HEK293 (cell line): Measurements from ENCODE around the gene ZSWIM3.
A peak's percentile ranks its signal among the peaks of the same experiment; 100 is the strongest.

ENCODE experiments used
- CTCF ChIA-PET: fragments of 350-600 bp; formaldehyde crosslinking; extraction: SDS; loops from one replicate; lab custom pipeline; 2021; ENCODE audit warnings: antibody characterized with exemption; lab: Yijun Ruan, JAX
- POLR2A ChIA-PET: fragments of 300-600 bp; formaldehyde crosslinking; extraction: SDS; loops from one replicate; lab custom pipeline; 2020; ENCODE audit warnings: antibody characterized with exemption, inconsistent platforms; lab: Yijun Ruan, JAX
- H3K27ac ChIP-seq: fragments of 200-500 bp; sonication (Bioruptor generic); 2 replicates; pipeline ENCODE4 v1.5.1; 2014; ENCODE audit warnings: low read depth, low read length, control low read depth, inconsistent platforms; ENCODE audit errors: extremely low read depth
- H3K36me3 ChIP-seq, 2 experiments: fragments of 200-500 bp in 1 of 2; sonication (Bioruptor generic) in 1 of 2; 1 replicate in 1 of 2; 2 replicates in 1 of 2; pipeline ENCODE4 v1.5.1; 2014 to 2017; ENCODE audit warnings: inconsistent platforms in 2 of 2, low read length in 2 of 2; ENCODE audit not compliant: control insufficient read depth in 2 of 2, insufficient read depth in 1 of 2
- H3K4me1 ChIP-seq: fragments of 200-500 bp; sonication (Bioruptor generic); 2 replicates; pipeline ENCODE4 v1.5.1; 2014; ENCODE audit warnings: mild to moderate bottlenecking, low read length, inconsistent platforms; ENCODE audit not compliant: control insufficient read depth, insufficient read depth
- H3K4me3 ChIP-seq: 2 replicates; pipeline ENCODE4 v1.5.1; 2011; ENCODE audit warnings: low read depth, mild to moderate bottlenecking, control low read depth, low read length, moderate library complexity
- H3K9me3 ChIP-seq: fragments of 200-500 bp; sonication (Bioruptor generic); 2 replicates; pipeline ENCODE4 v1.5.1; 2014; ENCODE audit warnings: low read depth, low read length, inconsistent platforms; ENCODE audit not compliant: control insufficient read depth, insufficient read depth
- GLIS1 ChIP-seq: fragments of 450-650 bp; formaldehyde crosslinking; IDR thresholded peaks from 2 replicates; pipeline ENCODE4 v1.5.1; 2016; ENCODE audit warnings: missing biosample characterization, missing genetic modification characterization
- KLF8 ChIP-seq: fragments of 450-650 bp; formaldehyde crosslinking; IDR thresholded peaks from 2 replicates; pipeline ENCODE4 v1.5.1; 2016; ENCODE audit warnings: missing biosample characterization, missing genetic modification characterization
- KLF9 ChIP-seq: fragments of 450-650 bp; formaldehyde crosslinking; IDR thresholded peaks from 2 replicates; pipeline ENCODE4 v1.5.1; 2016; ENCODE audit warnings: missing biosample characterization, missing genetic modification characterization, low read depth
- SP7 ChIP-seq: fragments of 450-650 bp; formaldehyde crosslinking; IDR thresholded peaks from 2 replicates; pipeline ENCODE4 v1.5.1; 2016; ENCODE audit warnings: missing biosample characterization, missing genetic modification characterization
- ZBTB11 ChIP-seq: fragments of 450-650 bp; formaldehyde crosslinking; conservative IDR thresholded peaks from 2 replicates; pipeline ENCODE4 v1.5.1; 2016; ENCODE audit warnings: low read depth, missing biosample characterization, missing genetic modification characterization
- ZBTB44 ChIP-seq: fragments of 450-650 bp; IDR thresholded peaks from 2 replicates; pipeline ENCODE4 v1.5.1; 2018; ENCODE audit warnings: missing biosample characterization, mild to moderate bottlenecking, missing genetic modification characterization
- ZNF133 ChIP-seq: fragments of 450-650 bp; formaldehyde crosslinking; IDR thresholded peaks from 2 replicates; pipeline ENCODE4 v1.5.1; 2016; ENCODE audit warnings: missing biosample characterization, missing genetic modification characterization
- ZNF302 ChIP-seq: fragments of 450-650 bp; formaldehyde crosslinking; IDR thresholded peaks from 2 replicates; pipeline ENCODE4 v1.5.1; 2016; ENCODE audit warnings: missing biosample characterization, missing genetic modification characterization, low read depth
- ZNF449 ChIP-seq: fragments of 450-650 bp; formaldehyde crosslinking; IDR thresholded peaks from 2 replicates; pipeline ENCODE4 v1.5.1; 2017; ENCODE audit warnings: missing biosample characterization, mild to moderate bottlenecking, missing genetic modification characterization, moderate library complexity
- ZNF529 ChIP-seq: fragments of 450-650 bp; formaldehyde crosslinking; IDR thresholded peaks from 2 replicates; pipeline ENCODE4 v1.5.1; 2017; ENCODE audit warnings: missing genetic modification characterization, missing biosample characterization; ENCODE audit not compliant: insufficient replicate concordance
- ZNF600 ChIP-seq: fragments of 450-650 bp; formaldehyde crosslinking; IDR thresholded peaks from 2 replicates; pipeline ENCODE4 v1.5.1; 2016; ENCODE audit warnings: missing biosample characterization, missing genetic modification characterization
- ZNF610 ChIP-seq: fragments of 450-650 bp; formaldehyde crosslinking; IDR thresholded peaks from 2 replicates; pipeline ENCODE4 v1.5.1; 2016; ENCODE audit warnings: missing biosample characterization, missing genetic modification characterization, borderline replicate concordance
- ZNF621 ChIP-seq: fragments of 450-650 bp; formaldehyde crosslinking; IDR thresholded peaks from 2 replicates; pipeline ENCODE4 v1.5.1; 2017; ENCODE audit warnings: missing biosample characterization, missing genetic modification characterization
- ZNF624 ChIP-seq: fragments of 450-650 bp; formaldehyde crosslinking; IDR thresholded peaks from 2 replicates; pipeline ENCODE4 v1.5.1; 2017; ENCODE audit warnings: missing biosample characterization, missing genetic modification characterization
- ZNF658 ChIP-seq: fragments of 450-650 bp; formaldehyde crosslinking; IDR thresholded peaks from 2 replicates; pipeline ENCODE4; 2016; ENCODE audit warnings: missing biosample characterization, missing genetic modification characterization
- ZNF670 ChIP-seq: fragments of 450-650 bp; formaldehyde crosslinking; IDR thresholded peaks from 2 replicates; pipeline ENCODE4 v1.5.1; 2016; ENCODE audit warnings: missing biosample characterization, missing genetic modification characterization, low read depth
- ZNF677 ChIP-seq: fragments of 450-650 bp; IDR thresholded peaks from 2 replicates; pipeline ENCODE4 v1.5.0; 2018; ENCODE audit warnings: missing biosample characterization, mild to moderate bottlenecking, missing genetic modification characterization, moderate library complexity
- ZSCAN18 ChIP-seq: fragments of 450-650 bp; formaldehyde crosslinking; IDR thresholded peaks from 2 replicates; pipeline ENCODE4 v1.5.1; 2016; ENCODE audit warnings: missing biosample characterization, missing genetic modification characterization
- ZSCAN5A ChIP-seq: fragments of 450-650 bp; formaldehyde crosslinking; IDR thresholded peaks from 2 replicates; pipeline ENCODE4 v1.5.1; 2016; ENCODE audit warnings: missing biosample characterization, missing genetic modification characterization
- TF ChIP-seq, protein P1 (sequence below): fragments of 450-650 bp; formaldehyde crosslinking; IDR thresholded peaks from 2 replicates; pipeline ENCODE4 v1.5.1; 2016; ENCODE audit warnings: missing biosample characterization, missing genetic modification characterization

ZSWIM3 gene

GRCh38 chr20:45818239-45818638 is 39.2 kb upstream of the ZSWIM3 start:
- peaks cover 0 to 44% of the 10 kb centered on the region in 2 experiments; a peak in 2 of 3 replicates for H3K36me3 ChIP-seq
- CTCF ChIA-PET, result interaction anchor here (0.8 to 4.3 kb wide), 2 partner anchors 18 to 159 kb away, joined by 4 to 21 read pairs; no protein-coding TSS in a partner anchor
- H3K9me3 ChIP-seq, result no peaks in the 10 kb centered on the region
- H3K4me3 ChIP-seq, result no peak overlapping the region
- peaks cover 7% of the 10 kb centered on the region; the same call in 1 of the 2 replicates for H3K4me1 ChIP-seq
- TF ChIP-seq ZBTB44 (tag by site-specific recombination) (no peak), ZNF670 (tag by site-specific recombination) (no peak), ZSCAN18 (tag by site-specific recombination) (no peak), KLF8 (no peak), ZNF677 (no peak), ZNF529 (tag by site-specific recombination) (no peak), ZNF658 (tag by site-specific recombination) (no peak), GLIS1 (tag by site-specific recombination) (peak; percentile 76; the same call in 1 of the 2 replicates), ZSCAN5A (tag by site-specific recombination) (no peak)
- POLR2A ChIA-PET, result interaction anchor here (0.7 to 1.1 kb wide), 3 partner anchors 63 to 173 kb away, joined by 3 read pairs; partner anchors contain the start of genes PCIF1 and ZSWIM1
- no peak overlapping the region for H3K27ac ChIP-seq

- Histone ChIP-seq H3K27ac (no peak overlapping the region), H3K4me3 (no peak overlapping the region), H3K9me3 (no peaks in the 10 kb centered on the region), H3K4me1 (peaks cover 7% of the 10 kb centered on the region; the same call in 1 of the 2 replicates), H3K36me3 (peaks cover 0 to 34% of the 10 kb centered on the region in 2 experiments; a peak in 2 of 3 replicates)
- ChIA-PET POLR2A (interaction anchor here (0.6 to 0.7 kb wide), 2 partner anchors 14 to 155 kb away, joined by 3 to 4 read pairs; partner anchors contain the start of gene SNX21), CTCF (interaction anchor here (0.5 kb wide), 1 partner anchor 1209 kb away, joined by 3 read pairs; no protein-coding TSS in a partner anchor)
- TF ChIP-seq ZBTB11 (tag by site-specific recombination), result no peak
- no peak for TF ChIP-seq ZNF600 (tag by site-specific recombination)
- TF ChIP-seq KLF8, result no peak
- TF ChIP-seq, protein P1, sequence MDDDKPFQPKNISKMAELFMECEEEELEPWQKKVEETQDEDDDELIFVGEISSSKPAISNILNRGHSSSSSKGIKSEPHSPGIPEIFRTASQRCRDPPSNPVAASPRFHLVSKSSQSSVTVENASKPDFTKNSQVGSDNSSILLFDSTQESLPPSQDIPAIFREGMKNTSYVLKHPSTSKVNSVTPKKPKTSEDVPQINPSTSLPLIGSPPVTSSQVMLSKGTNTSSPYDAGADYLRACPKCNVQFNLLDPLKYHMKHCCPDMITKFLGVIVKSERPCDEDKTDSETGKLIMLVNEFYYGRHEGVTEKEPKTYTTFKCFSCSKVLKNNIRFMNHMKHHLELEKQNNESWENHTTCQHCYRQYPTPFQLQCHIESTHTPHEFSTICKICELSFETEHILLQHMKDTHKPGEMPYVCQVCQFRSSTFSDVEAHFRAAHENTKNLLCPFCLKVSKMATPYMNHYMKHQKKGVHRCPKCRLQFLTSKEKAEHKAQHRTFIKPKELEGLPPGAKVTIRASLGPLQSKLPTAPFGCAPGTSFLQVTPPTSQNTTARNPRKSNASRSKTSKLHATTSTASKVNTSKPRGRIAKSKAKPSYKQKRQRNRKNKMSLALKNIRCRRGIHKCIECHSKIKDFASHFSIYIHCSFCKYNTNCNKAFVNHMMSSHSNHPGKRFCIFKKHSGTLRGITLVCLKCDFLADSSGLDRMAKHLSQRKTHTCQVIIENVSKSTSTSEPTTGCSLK, result no peak
- no peak for TF ChIP-seq SP7 (tag by site-specific recombination)
- TF ChIP-seq ZNF302 (tag by site-specific recombination), result no peak
- no peak for TF ChIP-seq KLF9 (tag by site-specific recombination)
- TF ChIP-seq ZNF449 (tag by site-specific recombination), result no peak
- no peak for TF ChIP-seq ZNF133 (tag by site-specific recombination)
- TF ChIP-seq ZNF610 (tag by site-specific recombination), result no peak
- no peak for TF ChIP-seq ZNF621
- no peak for TF ChIP-seq ZNF624 (tag by site-specific recombination)
Observed at GRCh38 chr20:45819466-45819865, 37.9 kb upstream of the ZSWIM3 start.
